WTC11 (cell line): ENCODE results near the gene ZNF362. TPM values are rescaled to one million over a fixed set of nuclear protein-coding genes. Genes with fewer than 3 reads are reported as not detected.
A peak's percentile ranks its signal among the peaks of the same experiment; 100 is the strongest.

Source experiments
- ATAC-seq: fragments of 200-7000 bp; cut with Tn5 transposase; 2 replicates; pipeline ENCODE4 v1.10.0; 2021; ENCODE audit warnings: mild to moderate bottlenecking, moderate library complexity
- CTCF ChIA-PET: fragments of 300-600 bp; sonication (Branson Sonifier 250); formaldehyde crosslinking; loops from one replicate; lab custom pipeline; 2021; ENCODE audit warnings: antibody characterized with exemption; lab: Charles Lee
- POLR2A ChIA-PET: fragments of 350-600 bp; sonication (Branson Sonifier 250); formaldehyde crosslinking; loops from one replicate; lab custom pipeline; 2021; ENCODE audit warnings: antibody characterized with exemption; lab: Charles Lee
- DNase-seq: peaks from one replicate; pipeline ENCODE4 v3.0.0; 2021; ENCODE audit warnings: low spot score
- H3K27ac Mint-ChIP-seq: 2 replicates; pipeline ENCODE4 v1.8.0; 2021; ENCODE audit warnings: mixed read lengths
- H3K27me3 Mint-ChIP-seq: 2 replicates; pipeline ENCODE4 v1.8.0; 2021; ENCODE audit warnings: low read depth, mild to moderate bottlenecking, moderate library complexity, mixed read lengths
- H3K36me3 Mint-ChIP-seq: 2 replicates; pipeline ENCODE4 v1.8.0; 2021; ENCODE audit warnings: mixed read lengths
- H3K4me1 Mint-ChIP-seq: 2 replicates; pipeline ENCODE4 v1.8.0; 2022; ENCODE audit warnings: mixed read lengths
- H3K4me3 Mint-ChIP-seq: 2 replicates; pipeline ENCODE4 v1.8.0; 2021; ENCODE audit warnings: mild to moderate bottlenecking, moderate library complexity, mixed read lengths
- H3K9me3 Mint-ChIP-seq: 2 replicates; pipeline ENCODE4 v1.8.0; 2021; ENCODE audit warnings: mixed read lengths
- ATF6 ChIP-seq: sonication (generic); formaldehyde crosslinking; IDR thresholded peaks from 2 replicates; pipeline ENCODE4 v1.8.1; 2023; ENCODE audit warnings: mild to moderate bottlenecking, missing genetic modification reagents
- E2F4 ChIP-seq: sonication (generic); formaldehyde crosslinking; IDR thresholded peaks from 2 replicates; pipeline ENCODE4 v1.8.1; 2022; ENCODE audit warnings: low read depth, mild to moderate bottlenecking, moderate library complexity, missing genetic modification reagents, borderline replicate concordance
- ELF4 ChIP-seq: sonication (generic); formaldehyde crosslinking; IDR thresholded peaks from 2 replicates; pipeline ENCODE4 v1.8.1; 2022; ENCODE audit warnings: low read depth, mild to moderate bottlenecking, moderate library complexity, missing genetic modification reagents
- ESRRA ChIP-seq: sonication (generic); formaldehyde crosslinking; IDR thresholded peaks from 2 replicates; pipeline ENCODE4 v1.8.1; 2022; ENCODE audit warnings: mild to moderate bottlenecking, missing genetic modification reagents, borderline replicate concordance
- ETV6 ChIP-seq: sonication (generic); formaldehyde crosslinking; IDR thresholded peaks from 2 replicates; pipeline ENCODE4 v1.8.1; 2022; ENCODE audit warnings: mild to moderate bottlenecking, missing genetic modification reagents
- GTF2I ChIP-seq: fragments of 250-450 bp; sonication (Bioruptor Pico); conservative IDR thresholded peaks from 2 replicates; pipeline ENCODE4 v1.4.0; 2021; ENCODE audit warnings: mild to moderate bottlenecking
- KAT7 ChIP-seq: sonication (generic); formaldehyde crosslinking; IDR thresholded peaks from 2 replicates; pipeline ENCODE4 v1.8.1; 2023; ENCODE audit warnings: missing genetic modification reagents, mild to moderate bottlenecking, borderline replicate concordance
- MLX ChIP-seq: sonication (generic); formaldehyde crosslinking; IDR thresholded peaks from 2 replicates; pipeline ENCODE4 v1.8.1; 2023; ENCODE audit warnings: mild to moderate bottlenecking, missing genetic modification reagents, moderate library complexity
- NFYB ChIP-seq: sonication (generic); formaldehyde crosslinking; conservative IDR thresholded peaks from 2 replicates; pipeline ENCODE4 v1.8.0; 2022; ENCODE audit warnings: low read depth, missing genetic modification reagents
- RELA ChIP-seq: sonication (generic); formaldehyde crosslinking; IDR thresholded peaks from 2 replicates; pipeline ENCODE4 v1.8.1; 2022; ENCODE audit warnings: missing genetic modification reagents, mild to moderate bottlenecking, borderline replicate concordance
- RORB ChIP-seq: fragments of 250-450 bp; sonication (Bioruptor Pico); IDR thresholded peaks from 2 replicates; pipeline ENCODE4 v1.9.0; 2021; ENCODE audit warnings: mild to moderate bottlenecking
- SMAD3 ChIP-seq: sonication (generic); formaldehyde crosslinking; IDR thresholded peaks from 2 replicates; pipeline ENCODE4 v1.8.0; 2022; ENCODE audit warnings: missing genetic modification reagents, mild to moderate bottlenecking, borderline replicate concordance
- SMAD4 ChIP-seq: sonication (generic); formaldehyde crosslinking; IDR thresholded peaks from 2 replicates; pipeline ENCODE4 v1.8.0; 2022; ENCODE audit warnings: mild to moderate bottlenecking, missing genetic modification reagents
- SOX15 ChIP-seq: fragments of 250-450 bp; sonication (Bioruptor Pico); IDR thresholded peaks from 2 replicates; pipeline ENCODE4 v1.9.0; 2021; ENCODE audit warnings: mild to moderate bottlenecking
- TEAD1 ChIP-seq: sonication (generic); formaldehyde crosslinking; IDR thresholded peaks from 2 replicates; pipeline ENCODE4 v1.8.0; 2022; ENCODE audit warnings: mild to moderate bottlenecking, missing genetic modification reagents
- USF1 ChIP-seq: sonication (generic); formaldehyde crosslinking; IDR thresholded peaks from 2 replicates; pipeline ENCODE4 v1.8.0; 2022; ENCODE audit warnings: mild to moderate bottlenecking, missing genetic modification reagents
- ZBTB21 ChIP-seq: sonication (generic); formaldehyde crosslinking; IDR thresholded peaks from 2 replicates; pipeline ENCODE4 v1.8.1; 2023; ENCODE audit warnings: mild to moderate bottlenecking, missing genetic modification reagents, borderline replicate concordance
- ZNF232 ChIP-seq: sonication (generic); formaldehyde crosslinking; IDR thresholded peaks from 2 replicates; pipeline ENCODE4 v1.8.0; 2022; ENCODE audit warnings: mild to moderate bottlenecking, missing genetic modification reagents
- ZNF396 ChIP-seq: fragments of 250-450 bp; sonication (Bioruptor Pico); IDR thresholded peaks from 2 replicates; pipeline ENCODE4 v1.8.0; 2021; ENCODE audit warnings: mild to moderate bottlenecking, moderate library complexity, borderline replicate concordance
- total RNA-seq: library from RNA; stranded (reverse); gene quantifications from 3 replicates; pipeline ENCODE4 v1.2.3, GENCODE V29; 2021
- TF ChIP-seq, protein P1 (sequence below): sonication (generic); formaldehyde crosslinking; IDR thresholded peaks from 2 replicates; pipeline ENCODE4 v1.8.1; 2023; ENCODE audit warnings: mild to moderate bottlenecking, moderate library complexity, missing genetic modification reagents
- TF ChIP-seq, protein P2 (sequence below): sonication (generic); formaldehyde crosslinking; IDR thresholded peaks from 2 replicates; pipeline ENCODE4 v1.8.1; 2023; ENCODE audit warnings: mild to moderate bottlenecking, missing genetic modification reagents, moderate library complexity
- TF ChIP-seq, protein P3 (sequence below): sonication (generic); formaldehyde crosslinking; IDR thresholded peaks from 2 replicates; pipeline ENCODE4 v1.8.0; 2022; ENCODE audit warnings: missing genetic modification reagents
- TF ChIP-seq, protein P4 (sequence below): sonication (generic); formaldehyde crosslinking; IDR thresholded peaks from 2 replicates; pipeline ENCODE4 v1.8.1; 2023; ENCODE audit warnings: mild to moderate bottlenecking, missing genetic modification reagents

Gene ZNF362
- total RNA-seq, 1 experiment from 2014 or later = 24.2 TPM

- CTCF ChIA-PET = interaction anchor here (0.6 to 1.2 kb wide), 3 partner anchors 21 to 82 kb away, joined by 3 to 4 read pairs (median 3); no protein-coding TSS in a partner anchor
- H3K4me3 Mint-ChIP-seq = no peak overlapping the region
- peaks cover 2% of the 10 kb centered on the region; the same call in 1 of the 2 replicates for H3K36me3 Mint-ChIP-seq
- ATAC-seq (peak; percentile 79), DNase-seq (no peak)
- peaks cover 16% of the 10 kb centered on the region for H3K4me1 Mint-ChIP-seq
- POLR2A ChIA-PET = no interaction called here
- peaks cover 3% of the 10 kb centered on the region for H3K27me3 Mint-ChIP-seq
- H3K9me3 Mint-ChIP-seq = peaks cover 3% of the 10 kb centered on the region
- H3K27ac Mint-ChIP-seq = no peak overlapping the region
- TF ChIP-seq SMAD3 (no peak), ZNF396 (CRISPR knock-in tag) (no peak), RELA (CRISPR knock-in tag) (no peak), KAT7 (CRISPR knock-in tag) (no peak), ESRRA (CRISPR knock-in tag) (no peak), TEAD1 (CRISPR knock-in tag) (no peak), ETV6 (CRISPR knock-in tag) (no peak), ZNF232 (no peak), NFYB (CRISPR knock-in tag) (no peak), MLX (no peak), ZBTB21 (CRISPR knock-in tag) (no peak), SOX15 (CRISPR knock-in tag) (no peak), ELF4 (CRISPR knock-in tag) (no peak), RORB (CRISPR knock-in tag) (no peak), SMAD4 (no peak)
- TF ChIP-seq, protein P1, sequence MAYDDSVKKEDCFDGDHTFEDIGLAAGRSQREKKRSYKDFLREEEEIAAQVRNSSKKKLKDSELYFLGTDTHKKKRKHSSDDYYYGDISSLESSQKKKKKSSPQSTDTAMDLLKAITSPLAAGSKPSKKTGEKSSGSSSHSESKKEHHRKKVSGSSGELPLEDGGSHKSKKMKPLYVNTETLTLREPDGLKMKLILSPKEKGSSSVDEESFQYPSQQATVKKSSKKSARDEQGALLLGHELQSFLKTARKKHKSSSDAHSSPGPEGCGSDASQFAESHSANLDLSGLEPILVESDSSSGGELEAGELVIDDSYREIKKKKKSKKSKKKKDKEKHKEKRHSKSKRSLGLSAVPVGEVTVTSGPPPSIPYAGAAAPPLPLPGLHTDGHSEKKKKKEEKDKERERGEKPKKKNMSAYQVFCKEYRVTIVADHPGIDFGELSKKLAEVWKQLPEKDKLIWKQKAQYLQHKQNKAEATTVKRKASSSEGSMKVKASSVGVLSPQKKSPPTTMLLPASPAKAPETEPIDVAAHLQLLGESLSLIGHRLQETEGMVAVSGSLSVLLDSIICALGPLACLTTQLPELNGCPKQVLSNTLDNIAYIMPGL (CRISPR knock-in tag) = no peak
- TF ChIP-seq, protein P2, sequence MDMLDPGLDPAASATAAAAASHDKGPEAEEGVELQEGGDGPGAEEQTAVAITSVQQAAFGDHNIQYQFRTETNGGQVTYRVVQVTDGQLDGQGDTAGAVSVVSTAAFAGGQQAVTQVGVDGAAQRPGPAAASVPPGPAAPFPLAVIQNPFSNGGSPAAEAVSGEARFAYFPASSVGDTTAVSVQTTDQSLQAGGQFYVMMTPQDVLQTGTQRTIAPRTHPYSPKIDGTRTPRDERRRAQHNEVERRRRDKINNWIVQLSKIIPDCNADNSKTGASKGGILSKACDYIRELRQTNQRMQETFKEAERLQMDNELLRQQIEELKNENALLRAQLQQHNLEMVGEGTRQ (CRISPR knock-in tag) = no peak
- TF ChIP-seq, all 79 proteins: peak for 0
Observed at GRCh38 chr1:33234588-33234990, 21.7 kb upstream of the ZNF362 start.

GRCh38 chr1:33235521-33235920, 20.8 kb upstream of the ZNF362 start:
- H3K36me3 Mint-ChIP-seq = peaks cover 2% of the 10 kb centered on the region; the same call in 1 of the 2 replicates
- peaks cover 3% of the 10 kb centered on the region for H3K27me3 Mint-ChIP-seq
- no peak for ATAC-seq
- POLR2A ChIA-PET = no interaction called here
- CTCF ChIA-PET = no interaction called here
- H3K9me3 Mint-ChIP-seq = peaks cover 3% of the 10 kb centered on the region
- no peak overlapping the region for H3K4me3 Mint-ChIP-seq
- H3K4me1 Mint-ChIP-seq = peaks cover 16% of the 10 kb centered on the region
- DNase-seq = no peak
- no peak overlapping the region for H3K27ac Mint-ChIP-seq
- TF ChIP-seq ZBTB21 (CRISPR knock-in tag) (no peak), ATF6 (CRISPR knock-in tag) (no peak), GTF2I (CRISPR knock-in tag) (no peak), E2F4 (CRISPR knock-in tag) (no peak), USF1 (no peak)
- TF ChIP-seq, protein P3, sequence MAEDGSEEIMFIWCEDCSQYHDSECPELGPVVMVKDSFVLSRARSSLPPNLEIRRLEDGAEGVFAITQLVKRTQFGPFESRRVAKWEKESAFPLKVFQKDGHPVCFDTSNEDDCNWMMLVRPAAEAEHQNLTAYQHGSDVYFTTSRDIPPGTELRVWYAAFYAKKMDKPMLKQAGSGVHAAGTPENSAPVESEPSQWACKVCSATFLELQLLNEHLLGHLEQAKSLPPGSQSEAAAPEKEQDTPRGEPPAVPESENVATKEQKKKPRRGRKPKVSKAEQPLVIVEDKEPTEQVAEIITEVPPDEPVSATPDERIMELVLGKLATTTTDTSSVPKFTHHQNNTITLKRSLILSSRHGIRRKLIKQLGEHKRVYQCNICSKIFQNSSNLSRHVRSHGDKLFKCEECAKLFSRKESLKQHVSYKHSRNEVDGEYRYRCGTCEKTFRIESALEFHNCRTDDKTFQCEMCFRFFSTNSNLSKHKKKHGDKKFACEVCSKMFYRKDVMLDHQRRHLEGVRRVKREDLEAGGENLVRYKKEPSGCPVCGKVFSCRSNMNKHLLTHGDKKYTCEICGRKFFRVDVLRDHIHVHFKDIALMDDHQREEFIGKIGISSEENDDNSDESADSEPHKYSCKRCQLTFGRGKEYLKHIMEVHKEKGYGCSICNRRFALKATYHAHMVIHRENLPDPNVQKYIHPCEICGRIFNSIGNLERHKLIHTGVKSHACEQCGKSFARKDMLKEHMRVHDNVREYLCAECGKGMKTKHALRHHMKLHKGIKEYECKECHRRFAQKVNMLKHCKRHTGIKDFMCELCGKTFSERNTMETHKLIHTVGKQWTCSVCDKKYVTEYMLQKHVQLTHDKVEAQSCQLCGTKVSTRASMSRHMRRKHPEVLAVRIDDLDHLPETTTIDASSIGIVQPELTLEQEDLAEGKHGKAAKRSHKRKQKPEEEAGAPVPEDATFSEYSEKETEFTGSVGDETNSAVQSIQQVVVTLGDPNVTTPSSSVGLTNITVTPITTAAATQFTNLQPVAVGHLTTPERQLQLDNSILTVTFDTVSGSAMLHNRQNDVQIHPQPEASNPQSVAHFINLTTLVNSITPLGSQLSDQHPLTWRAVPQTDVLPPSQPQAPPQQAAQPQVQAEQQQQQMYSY = no peak
- TF ChIP-seq, protein P4, sequence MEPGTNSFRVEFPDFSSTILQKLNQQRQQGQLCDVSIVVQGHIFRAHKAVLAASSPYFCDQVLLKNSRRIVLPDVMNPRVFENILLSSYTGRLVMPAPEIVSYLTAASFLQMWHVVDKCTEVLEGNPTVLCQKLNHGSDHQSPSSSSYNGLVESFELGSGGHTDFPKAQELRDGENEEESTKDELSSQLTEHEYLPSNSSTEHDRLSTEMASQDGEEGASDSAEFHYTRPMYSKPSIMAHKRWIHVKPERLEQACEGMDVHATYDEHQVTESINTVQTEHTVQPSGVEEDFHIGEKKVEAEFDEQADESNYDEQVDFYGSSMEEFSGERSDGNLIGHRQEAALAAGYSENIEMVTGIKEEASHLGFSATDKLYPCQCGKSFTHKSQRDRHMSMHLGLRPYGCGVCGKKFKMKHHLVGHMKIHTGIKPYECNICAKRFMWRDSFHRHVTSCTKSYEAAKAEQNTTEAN (CRISPR knock-in tag) = no peak
